B cell (primary cell): ENCODE measurements around the gene KIAA1328. TPM values are rescaled to one million over a fixed set of nuclear protein-coding genes. Genes with fewer than 3 reads are reported as not detected.

Experiments used
- ATAC-seq: fragments of 200-7000 bp; cut with Tn5 transposase; one replicate; pipeline ENCODE4 v1.10.0; 2021; ENCODE audit warnings: low read depth, mild to moderate bottlenecking, moderate number of reproducible peaks, moderate library complexity
- CTCF ChIA-PET: fragments of 350-600 bp; sonication (Branson Sonifier 250); formaldehyde crosslinking; loops from one replicate; lab custom pipeline; 2021; ENCODE audit warnings: antibody characterized with exemption, inconsistent platforms; lab: Charles Lee
- POLR2A ChIA-PET: fragments of 350-600 bp; sonication (Branson Sonifier 250); formaldehyde crosslinking; loops from one replicate; lab custom pipeline; 2021; ENCODE audit warnings: antibody characterized with exemption; lab: Charles Lee
- DNase-seq: peaks from one replicate; pipeline ENCODE4 v3.0.0; 2013
- H2AFZ ChIP-seq: 2 replicates; pipeline ENCODE4 v1.6.1; 2012; ENCODE audit warnings: mild to moderate bottlenecking, low read depth, low read length; ENCODE audit not compliant: insufficient read depth, poor library complexity, severe bottlenecking
- H3K27ac ChIP-seq, 2 donors: 1 replicate in 1 of 2; 2 replicates in 1 of 2; pipeline ENCODE4 v1.5.1; 2012 to 2013; ENCODE audit warnings: low read length in 2 of 2, mild to moderate bottlenecking in 2 of 2, moderate library complexity in 1 of 2
- H3K27me3 ChIP-seq, 4 experiments: fragments of 200-600 bp in 1 of 4; sonication (generic) in 1 of 4; replicated peaks in 1 of 4; 1 replicate in 2 of 4; 2 replicates in 2 of 4; pipeline versions ENCODE4 v1.6.1 to v1.7.0; 2013 to 2016; ENCODE audit warnings: low read length in 3 of 4, mild to moderate bottlenecking in 2 of 4, mixed read lengths in 1 of 4, moderate library complexity in 1 of 4; ENCODE audit not compliant: insufficient read depth in 4 of 4, control insufficient read depth in 3 of 4; ENCODE audit errors: control extremely low read depth in 1 of 4
- H3K36me3 ChIP-seq, 2 experiments: replicated peaks in 1 of 2; 1 replicate in 1 of 2; 2 replicates in 1 of 2; pipeline versions ENCODE4 v1.6.1 to v1.7.1; 2013; ENCODE audit warnings: low read length in 1 of 2; ENCODE audit not compliant: insufficient read depth in 2 of 2, control insufficient read depth in 1 of 2; ENCODE audit errors: control extremely low read depth in 1 of 2, extremely low read depth in 1 of 2
- H3K4me1 ChIP-seq, 2 donors: fragments of 200-600 bp in 1 of 2; sonication (generic) in 1 of 2; 1 replicate in 1 of 2; 2 replicates in 1 of 2; pipeline versions ENCODE4 v1.5.1 to v1.6.1; 2013 to 2017; ENCODE audit warnings: low read length in 2 of 2; ENCODE audit not compliant: control insufficient read depth in 2 of 2, insufficient read depth in 2 of 2
- H3K4me2 ChIP-seq: replicated peaks from 2 replicates; pipeline ENCODE3; 2012; ENCODE audit warnings: mild to moderate bottlenecking, low read depth, low read length; ENCODE audit not compliant: poor library complexity, severe bottlenecking
- H3K4me3 ChIP-seq, 5 experiments: fragments of 200-600 bp in 1 of 5; sonication (generic) in 1 of 5; 1 replicate in 3 of 5; 2 replicates in 2 of 5; pipeline versions ENCODE4 v1.5.1 to v1.7.0; 2011 to 2016; ENCODE audit warnings: low read length in 4 of 5, mild to moderate bottlenecking in 4 of 5, low read depth in 2 of 5, control low read depth in 1 of 5, moderate library complexity in 1 of 5; ENCODE audit not compliant: insufficient read depth in 1 of 5; ENCODE audit errors: control extremely low read depth in 1 of 5, extremely low read depth in 1 of 5
- H3K79me2 ChIP-seq: fragments of 200-600 bp; sonication (generic); one replicate; pipeline ENCODE4 v1.6.0; 2016; ENCODE audit warnings: low read length; ENCODE audit not compliant: control insufficient read depth, insufficient read depth
- H3K9ac ChIP-seq: fragments of 200-600 bp; sonication (generic); 2 replicates; pipeline ENCODE4 v1.6.1; 2017; ENCODE audit warnings: mild to moderate bottlenecking, low read length, moderate library complexity
- H3K9me3 ChIP-seq, 3 donors: one replicate each; pipeline versions ENCODE4 v1.6.1 to v1.7.1; 2013; ENCODE audit warnings: low read length in 2 of 3; ENCODE audit not compliant: control insufficient read depth in 2 of 3, insufficient read depth in 1 of 3; ENCODE audit errors: control extremely low read depth in 1 of 3
- H4K20me1 ChIP-seq: 2 replicates; pipeline ENCODE4 v1.6.0; 2012; ENCODE audit warnings: mild to moderate bottlenecking, low read length; ENCODE audit not compliant: insufficient read depth, control insufficient read depth, poor library complexity, severe bottlenecking
- H3K27ac Mint-ChIP-seq: one replicate; pipeline ENCODE4 v1.8.0; 2021; ENCODE audit warnings: mixed read lengths
- H3K27me3 Mint-ChIP-seq: one replicate; pipeline ENCODE4 v1.8.0; 2021; ENCODE audit warnings: mixed read lengths
- H3K4me1 Mint-ChIP-seq: one replicate; pipeline ENCODE4 v1.8.0; 2021; ENCODE audit warnings: mixed read lengths
- H3K4me3 Mint-ChIP-seq: one replicate; pipeline ENCODE4 v1.8.0; 2021; ENCODE audit warnings: mixed read lengths
- H3K9me3 Mint-ChIP-seq: one replicate; pipeline ENCODE4 v1.8.0; 2022; ENCODE audit warnings: mixed read lengths; ENCODE audit not compliant: insufficient read depth
- CTCF ChIP-seq: fragments of 200-600 bp; IDR thresholded peaks from one replicate; pipeline ENCODE4 v1.8.0; 2022; ENCODE audit warnings: antibody characterized with exemption, mild to moderate bottlenecking
- EZH2 ChIP-seq: IDR thresholded peaks from 2 replicates; pipeline ENCODE4 v1.6.1; 2012; ENCODE audit warnings: borderline replicate concordance, low read depth, mild to moderate bottlenecking, moderate library complexity, low read length; ENCODE audit not compliant: insufficient read depth, poor library complexity, severe bottlenecking
- WGBS: methylation state at CpG from one replicate; pipeline ENCODE4 v1.1.5; 2013; ENCODE audit warnings: missing lambda C conversion rate; ENCODE audit not compliant: insufficient coverage; 5-methylcytosine and 5-hydroxymethylcytosine counted together
- intact Hi-C: fragments of 100-400 bp; cut with micrococcal nuclease; formaldehyde crosslinking; loops from one replicate; pipeline ENCODE4 v1.10.0; 2022
- polyA plus RNA-seq: library from polyadenylated mRNA; depleted of rRNA; stranded (reverse); fragments of >200 nt; gene quantifications from 2 replicates; pipeline ENCODE4 v1.2.3, GENCODE V29; 2012
- total RNA-seq, 2 donors: library from RNA; stranded (reverse); fragments of 120-200 nt in 1 of 2; gene quantifications; 1 replicate in 1 of 2; 2 replicates in 1 of 2; pipeline versions ENCODE4 v1.2.3 to v1.2.4, GENCODE V29; 2013 to 2022

KIAA1328 gene
- total and polyA plus RNA-seq, 2 donors (not counting 1 experiment from before 2014, with no cell fraction given), result 9.1 to 22.1 TPM

- DNase-seq, result no peak
- no peaks in the 10 kb centered on the region for H3K9me3 ChIP-seq
- Mint-ChIP-seq H3K27me3 (no peaks in the 10 kb centered on the region), H3K9me3 (no peaks in the 10 kb centered on the region), H3K4me3 (no peak overlapping the region), H3K4me1 (peaks cover 6% of the 10 kb centered on the region), H3K27ac (no peak overlapping the region)
- H3K79me2 ChIP-seq, result no peaks in the 10 kb centered on the region
- ChIA-PET POLR2A (no interaction called here), CTCF (no interaction called here)
- no CpG with 5 or more reads among the region's 1 CpG for WGBS
- H3K4me3 ChIP-seq, result no peak overlapping the region
- H3K27ac ChIP-seq, result no peak overlapping the region
- H3K36me3 ChIP-seq, result no peaks in the 10 kb centered on the region
- no peak overlapping the region for H3K9ac ChIP-seq
- intact Hi-C loops, result no loop called here
- H3K4me2 ChIP-seq, result no peak overlapping the region
- ATAC-seq, result no peak
- H2AFZ ChIP-seq, result no peak overlapping the region
- H4K20me1 ChIP-seq, result no peaks in the 10 kb centered on the region
- H3K27me3 ChIP-seq, result no peaks in the 10 kb centered on the region
- TF ChIP-seq CTCF (no peak), EZH2 (no peak)
- H3K4me1 ChIP-seq, result peaks cover 0 to 4% of the 10 kb centered on the region in 2 donors
Measured at GRCh38 chr18:36889321-36889720, 60.4 kb downstream of the KIAA1328 start.

GRCh38 chr18:36889742-36890141, 60.8 kb downstream of the KIAA1328 start:
- Histone ChIP-seq H3K4me2 (no peak overlapping the region), H3K36me3 (no peaks in the 10 kb centered on the region), H3K27me3 (no peaks in the 10 kb centered on the region), H3K4me1 (peaks cover 0 to 4% of the 10 kb centered on the region in 2 donors), H2AFZ (no peak overlapping the region), H3K27ac (no peak overlapping the region), H3K79me2 (no peaks in the 10 kb centered on the region), H3K9me3 (no peaks in the 10 kb centered on the region), H4K20me1 (no peaks in the 10 kb centered on the region), H3K4me3 (no peak overlapping the region), H3K9ac (no peak overlapping the region)
- Mint-ChIP-seq H3K27ac (no peak overlapping the region), H3K4me3 (no peak overlapping the region), H3K9me3 (no peaks in the 10 kb centered on the region), H3K27me3 (no peaks in the 10 kb centered on the region), H3K4me1 (peaks cover 6% of the 10 kb centered on the region)
- POLR2A ChIA-PET, result no interaction called here
- ATAC-seq (no peak), DNase-seq (no peak)
- CTCF ChIA-PET, result no interaction called here
- intact Hi-C loops, result no loop called here
- TF ChIP-seq CTCF (no peak), EZH2 (no peak)
